ENCODE data around the gene SLC23A3. TPM values are rescaled to one million over a fixed set of nuclear protein-coding genes. Genes with fewer than 3 reads are reported as not detected.

Gene SLC23A3
- total RNA-seq, 2 donors from 2014 or later = 0.46 to 1.9 TPM

- Mint-ChIP-seq H3K4me1 (peaks cover 15% of the 10 kb centered on the region), H3K27me3 (ENCODE audit: insufficient read depth) (peaks cover 25% of the 10 kb centered on the region), H3K27ac (peak within 1 kb of the TSS; percentile 96), H3K4me3 (peak within 1 kb of the TSS; percentile 79), H3K36me3 (ENCODE audit: low read depth) (peaks cover 9% of the 10 kb centered on the region), H3K9me3 (no peaks in the 10 kb centered on the region)
- Histone ChIP-seq H3K9ac (ENCODE audit: extremely low read depth, low read length, poor library complexity, severe bottlenecking) (peak within 1 kb of the TSS; percentile 53), H3K4me3 (ENCODE audit: low read length) (peak within 1 kb of the TSS; percentile 78), H3K27ac (ENCODE audit: low read depth, low read length) (peak within 1 kb of the TSS; percentile 73), H3K9me3 (ENCODE audit: control insufficient read depth, low read length) (no peaks in the 10 kb centered on the region), H3K36me3 (ENCODE audit: control insufficient read depth, insufficient read depth, low read length) (peaks cover 13% of the 10 kb centered on the region), H3K27me3 (ENCODE audit: control insufficient read depth, insufficient read depth, low read length, poor library complexity, severe bottlenecking) (peaks cover 19% of the 10 kb centered on the region), H3K4me1 (ENCODE audit: control insufficient read depth, insufficient read depth, low read length) (peaks cover 5% of the 10 kb centered on the region)
- TF ChIP-seq, protein P1, sequence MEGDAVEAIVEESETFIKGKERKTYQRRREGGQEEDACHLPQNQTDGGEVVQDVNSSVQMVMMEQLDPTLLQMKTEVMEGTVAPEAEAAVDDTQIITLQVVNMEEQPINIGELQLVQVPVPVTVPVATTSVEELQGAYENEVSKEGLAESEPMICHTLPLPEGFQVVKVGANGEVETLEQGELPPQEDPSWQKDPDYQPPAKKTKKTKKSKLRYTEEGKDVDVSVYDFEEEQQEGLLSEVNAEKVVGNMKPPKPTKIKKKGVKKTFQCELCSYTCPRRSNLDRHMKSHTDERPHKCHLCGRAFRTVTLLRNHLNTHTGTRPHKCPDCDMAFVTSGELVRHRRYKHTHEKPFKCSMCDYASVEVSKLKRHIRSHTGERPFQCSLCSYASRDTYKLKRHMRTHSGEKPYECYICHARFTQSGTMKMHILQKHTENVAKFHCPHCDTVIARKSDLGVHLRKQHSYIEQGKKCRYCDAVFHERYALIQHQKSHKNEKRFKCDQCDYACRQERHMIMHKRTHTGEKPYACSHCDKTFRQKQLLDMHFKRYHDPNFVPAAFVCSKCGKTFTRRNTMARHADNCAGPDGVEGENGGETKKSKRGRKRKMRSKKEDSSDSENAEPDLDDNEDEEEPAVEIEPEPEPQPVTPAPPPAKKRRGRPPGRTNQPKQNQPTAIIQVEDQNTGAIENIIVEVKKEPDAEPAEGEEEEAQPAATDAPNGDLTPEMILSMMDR (conservative IDR thresholded peaks at IDR 0.05) = peak; percentile 99
- DNase-seq = peak; percentile 99
- 0% methylated on average over 16 to 70 of the region's 70 CpGs for WGBS, 2 experiments (ENCODE audit: insufficient coverage in 1 of 2, insufficient read length in 1 of 2)
These were observed 9.4 kb downstream of the SLC23A3 start, which contains the start of gene NHEJ1 for GRCh38 chr2:219160186-219161017. NHEJ1 (minus strand) TSS chr2:219160815; CDS start chr2:219158362, 2,453 bp downstream.

- Mint-ChIP-seq H3K36me3 (ENCODE audit: low read depth) (peaks cover 9% of the 10 kb centered on the region), H3K4me1 (peaks cover 15% of the 10 kb centered on the region), H3K27me3 (ENCODE audit: insufficient read depth) (peaks cover 23% of the 10 kb centered on the region), H3K9me3 (no peaks in the 10 kb centered on the region), H3K27ac (peak overlapping the region; percentile 75), H3K4me3 (peak overlapping the region; percentile 79)
- Histone ChIP-seq H3K9me3 (ENCODE audit: control insufficient read depth, low read length) (no peaks in the 10 kb centered on the region), H3K4me3 (ENCODE audit: low read length) (peak overlapping the region; percentile 78), H3K9ac (ENCODE audit: extremely low read depth, low read length, poor library complexity, severe bottlenecking) (no peak overlapping the region), H3K4me1 (ENCODE audit: control insufficient read depth, insufficient read depth, low read length) (peaks cover 5% of the 10 kb centered on the region), H3K27me3 (ENCODE audit: control insufficient read depth, insufficient read depth, low read length, poor library complexity, severe bottlenecking) (peaks cover 19% of the 10 kb centered on the region), H3K36me3 (ENCODE audit: control insufficient read depth, insufficient read depth, low read length) (peaks cover 13% of the 10 kb centered on the region), H3K27ac (ENCODE audit: low read depth, low read length) (no peak overlapping the region)
- DNase-seq = no peak
- TF ChIP-seq, protein P1 (conservative IDR thresholded peaks at IDR 0.05) = no peak
- WGBS, 2 experiments (ENCODE audit: insufficient coverage in 1 of 2, insufficient read length in 1 of 2) = 15 to 23% methylated on average over 11 to 18 of the region's 18 CpGs
These were observed 10.1 kb downstream of the SLC23A3 start for GRCh38 chr2:219159771-219160185.

DNA sequence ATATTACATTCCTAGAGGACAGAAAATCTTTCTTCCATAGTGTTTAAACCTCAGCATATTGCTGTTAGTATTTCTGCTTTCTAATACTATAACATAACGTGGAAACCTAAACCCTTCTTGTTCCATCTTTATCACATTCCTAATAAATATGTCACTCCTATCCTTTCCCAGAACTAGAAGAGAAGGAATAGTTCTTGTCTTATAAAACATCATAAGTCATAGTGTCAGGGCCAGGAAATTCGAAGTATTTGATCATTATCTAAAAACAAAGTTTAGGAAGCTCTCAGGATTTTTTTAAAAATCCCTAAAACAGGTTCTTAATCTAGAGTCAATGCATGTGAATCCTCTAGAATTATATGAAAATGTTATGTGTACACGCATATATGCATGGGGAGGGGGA is 11.2 kb downstream of the SLC23A3 start:
- Histone ChIP-seq H3K4me1 (ENCODE audit: control insufficient read depth, insufficient read depth, low read length) (peaks cover 5% of the 10 kb centered on the region), H3K27me3 (ENCODE audit: control insufficient read depth, insufficient read depth, low read length, poor library complexity, severe bottlenecking) (peaks cover 19% of the 10 kb centered on the region), H3K9me3 (ENCODE audit: control insufficient read depth, low read length) (no peaks in the 10 kb centered on the region), H3K9ac (ENCODE audit: extremely low read depth, low read length, poor library complexity, severe bottlenecking) (no peak overlapping the region), H3K36me3 (ENCODE audit: control insufficient read depth, insufficient read depth, low read length) (peaks cover 21% of the 10 kb centered on the region), H3K27ac (ENCODE audit: low read depth, low read length) (no peak overlapping the region), H3K4me3 (ENCODE audit: low read length) (no peak overlapping the region)
- no peak overlapping the region for H3K4me3 Mint-ChIP-seq
- no peak for DNase-seq
- peaks cover 16% of the 10 kb centered on the region for H3K27me3 Mint-ChIP-seq (ENCODE audit: insufficient read depth)
- H3K27ac Mint-ChIP-seq = no peak overlapping the region
- TF ChIP-seq, protein P1 (conservative IDR thresholded peaks at IDR 0.05) = no peak
- H3K4me1 Mint-ChIP-seq = peaks cover 15% of the 10 kb centered on the region
- peaks cover 9% of the 10 kb centered on the region for H3K36me3 Mint-ChIP-seq (ENCODE audit: low read depth)
- WGBS, 2 experiments (ENCODE audit: insufficient coverage in 1 of 2, insufficient read length in 1 of 2) = 93 to 98% methylated on average over 2 to 3 of the region's 3 CpGs
- H3K9me3 Mint-ChIP-seq = no peaks in the 10 kb centered on the region

All from endodermal cell (in vitro differentiated cells).